GM19372 (cell line): Measurements from ENCODE around the gene PYGO2.
"Not testable (repeated sequence)": the region's sequence is repeated elsewhere in the genome, so short reads cannot be mapped to it uniquely, and the experiment has no call there.

Experiments
- ATAC-seq: cut with Tn5 transposase; IDR thresholded peaks from one replicate; pipeline ENCODE4 v1.9.1; 2021; ENCODE audit warnings: mild to moderate bottlenecking, low read depth, moderate library complexity; ENCODE audit not compliant: unreplicated experiment

PYGO2 gene

GRCh38 chr1:154925335-154926170 lies 36.0 kb downstream of the PYGO2 start:
- no peak for ATAC-seq

GRCh38 chr1:154923695-154924094 lies 37.9 kb downstream of the PYGO2 start:
- no peak for ATAC-seq

GRCh38 chr1:154913273-154913672 lies 48.3 kb downstream of the PYGO2 start:
- ATAC-seq, result no peak

GRCh38 chr1:154912755-154913154 lies 48.8 kb downstream of the PYGO2 start:
- ATAC-seq, result no peak

GRCh38 chr1:154911691-154912550 lies 49.7 kb downstream of the PYGO2 start:
- no peak for ATAC-seq

- ATAC-seq, result no peak
Observed at GRCh38 chr1:154910851-154911250, 50.7 kb downstream of the PYGO2 start.

GRCh38 chr1:154908937-154909336 lies 52.6 kb downstream of the PYGO2 start:
- ATAC-seq, result no peak

GRCh38 chr1:154908129-154908528 lies 53.5 kb downstream of the PYGO2 start:
- ATAC-seq, result not testable (repeated sequence)
